ENCODE measurements around the gene PHLDB2. TPM values are rescaled to one million over a fixed set of nuclear protein-coding genes. Genes with fewer than 3 reads are reported as not detected.

PHLDB2 gene
- total and polyA plus RNA-seq, 2 of the 8 experiments (the other 6 are each of a cell fraction or from before 2014, with no cell fraction given): 5.8 to 22.6 TPM

DNA sequence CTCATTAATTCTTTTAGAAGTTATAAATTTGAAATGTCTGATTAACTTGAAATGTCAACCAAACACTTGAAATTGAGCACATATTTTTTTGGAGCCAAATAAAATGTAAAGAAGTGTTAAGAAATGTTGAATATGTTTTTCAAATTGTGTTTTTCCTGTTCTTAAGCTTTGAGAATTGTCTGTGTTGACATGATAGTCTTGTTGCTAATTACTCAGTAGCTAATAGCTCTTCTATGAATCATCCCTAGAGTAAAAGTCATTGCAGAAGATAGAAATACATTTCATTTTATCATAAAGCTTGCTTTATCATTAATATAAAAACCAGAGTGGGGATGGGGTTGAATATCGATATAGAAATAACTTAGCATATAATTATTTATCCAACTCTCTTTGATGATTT, 77.9 kb downstream of the PHLDB2 start:
- no peak overlapping the region for H2BK120ac ChIP-seq (replicated peaks; ENCODE audit: low read depth, low read length)
- H2BK12ac ChIP-seq (ENCODE audit: low read depth, low read length): no peak overlapping the region
- H3K79me2 ChIP-seq (ENCODE audit: control insufficient read depth in 1 of 2, insufficient read depth in 2 of 2, low read length in 2 of 2): no peaks in the 10 kb centered on the region
- no peaks in the 10 kb centered on the region for H3K4me1 ChIP-seq (replicated peaks in 1 of 4; ENCODE audit: control insufficient read depth in 3 of 4, insufficient read depth in 4 of 4, low read length in 3 of 4)
- H3K9me3 ChIP-seq (ENCODE audit: insufficient read depth in 2 of 2, low read depth in 1 of 2, low read length in 1 of 2): no peaks in the 10 kb centered on the region
- no peak for TF ChIP-seq RBBP5 (IDR thresholded peaks at IDR 0.05; ENCODE audit: borderline replicate concordance, low read depth, low read length)
- TF ChIP-seq BRCA1 (IDR thresholded peaks at IDR 0.05; ENCODE audit: low read depth, low read length): no peak
- no peak for TF ChIP-seq SAP30 (IDR thresholded peaks at IDR 0.05; ENCODE audit: insufficient read depth, insufficient replicate concordance, low read length)
- no peak for TF ChIP-seq CEBPB (IDR thresholded peaks at IDR 0.05; ENCODE audit: low read depth, low read length)
- TF ChIP-seq NRF1 (IDR thresholded peaks at IDR 0.05; ENCODE audit: low read depth, low read length): no peak
- no peak for TF ChIP-seq EP300 (IDR thresholded peaks at IDR 0.05; ENCODE audit: borderline replicate concordance in 1 of 2, low read depth in 2 of 2, low read length in 2 of 2)
- no peaks in the 10 kb centered on the region for H4K20me1 ChIP-seq (replicated peaks in 1 of 2; ENCODE audit: control insufficient read depth in 1 of 2, insufficient read depth in 2 of 2, low read length in 2 of 2)
- no peak overlapping the region for H3K4me2 ChIP-seq (ENCODE audit: insufficient read depth in 1 of 2, low read depth in 2 of 2, low read length in 2 of 2)
- no peak overlapping the region for H3K4ac ChIP-seq (replicated peaks; ENCODE audit: insufficient read length, low read depth, low read length)
- no peak for DNase-seq (ENCODE audit: low read depth in 1 of 2, low spot score in 2 of 2)
- no peak overlapping the region for H3K18ac ChIP-seq (ENCODE audit: extremely low read depth, low read length)
- H4K8ac ChIP-seq (ENCODE audit: extremely low read depth, insufficient read depth, low read length): no peak overlapping the region
- no peaks in the 10 kb centered on the region for H3K27me3 ChIP-seq (replicated peaks in 1 of 4; ENCODE audit: control insufficient read depth in 3 of 4, extremely low read depth in 1 of 4, insufficient read depth in 3 of 4, low read length in 3 of 4)
- H3K4me3 ChIP-seq (ENCODE audit: extremely low read depth in 1 of 4, insufficient read depth in 2 of 4, low read depth in 3 of 4, low read length in 4 of 4): no peak overlapping the region
- no peak overlapping the region for H4K91ac ChIP-seq (replicated peaks; ENCODE audit: insufficient read length, low read length)
- H2AFZ ChIP-seq (ENCODE audit: low read length): no peak overlapping the region
- H2BK15ac ChIP-seq (ENCODE audit: low read length): no peak overlapping the region
- no peak for FAIRE-seq
- H3K27ac ChIP-seq (ENCODE audit: low read depth, low read length): no peak overlapping the region
- no peaks in the 10 kb centered on the region for H3K79me1 ChIP-seq (ENCODE audit: low read depth, low read length)
- no peak overlapping the region for H3K23ac ChIP-seq (ENCODE audit: insufficient read length)
- H2BK20ac ChIP-seq (ENCODE audit: low read length): no peak overlapping the region
- H3K9ac ChIP-seq (replicated peaks in 1 of 4; ENCODE audit: extremely low read depth in 1 of 4, low read depth in 3 of 4, low read length in 3 of 4): no peak overlapping the region
- WGBS, 2 experiments (ENCODE audit: extremely low coverage in 1 of 2, insufficient coverage in 1 of 2, insufficient read length in 1 of 2, insufficient replicate concordance in 2 of 2, low coverage in 1 of 2, low lambda C conversion rate in 2 of 2, missing lambda C conversion rate in 1 of 2): 76% methylated on average over 1 of the region's 1 CpG; no CpG with 5 or more reads in 1 of the 2 experiments
- H3K14ac ChIP-seq (ENCODE audit: insufficient read length): no peak overlapping the region
- no peak overlapping the region for H2AK5ac ChIP-seq (ENCODE audit: low read depth, low read length)
- 0 out of 8 replicates have a peak, but pooled peaks cover 0 to 2% (median 0%) of the 10 kb centered on the region in 4 experiments for H3K36me3 ChIP-seq (ENCODE audit: control insufficient read depth in 2 of 4, insufficient read depth in 4 of 4, low read length in 3 of 4)
- POLR2A ChIA-PET (ENCODE audit: partially characterized antibody): no interaction called here
- H2BK5ac ChIP-seq (ENCODE audit: low read depth, low read length): no peak overlapping the region
- H4K5ac ChIP-seq (ENCODE audit: insufficient read length, low read depth, low read length): no peak overlapping the region
- no peak overlapping the region for H3K56ac ChIP-seq (replicated peaks; ENCODE audit: insufficient read length, low read depth, low read length)
- H3K23me2 ChIP-seq (ENCODE audit: low read depth, low read length): no peaks in the 10 kb centered on the region
- CTCF ChIA-PET (ENCODE audit: partially characterized antibody): interaction anchor here (0.5 to 1.8 kb wide), 2 partner anchors 14 to 284 kb away, joined by 3 to 5 read pairs; no protein-coding TSS in a partner anchor

Data from H1 (cell line).